Uterus (tissue), 2 donors: ENCODE data around the gene ACP3.

Experiments
- POLR2A ChIP-seq, 2 donors: fragments of 450-650 bp; IDR thresholded peaks; one replicate each; pipeline ENCODE4 v1.6.1; 2016; ENCODE audit warnings: antibody characterized with exemption in 2 of 2, mild to moderate bottlenecking in 1 of 2, moderate library complexity in 1 of 2
- TF ChIP-seq, protein P1 (sequence below), 4 experiments: fragments of 200-600 bp in 2 of 4; fragments of 450-650 bp in 2 of 4; sonication (generic) in 2 of 4; IDR thresholded peaks; one replicate each; pipeline ENCODE4 v1.5.1; 2016 to 2019; ENCODE audit warnings: antibody characterized with exemption in 4 of 4, mild to moderate bottlenecking in 2 of 4, moderate library complexity in 1 of 4

DNA sequence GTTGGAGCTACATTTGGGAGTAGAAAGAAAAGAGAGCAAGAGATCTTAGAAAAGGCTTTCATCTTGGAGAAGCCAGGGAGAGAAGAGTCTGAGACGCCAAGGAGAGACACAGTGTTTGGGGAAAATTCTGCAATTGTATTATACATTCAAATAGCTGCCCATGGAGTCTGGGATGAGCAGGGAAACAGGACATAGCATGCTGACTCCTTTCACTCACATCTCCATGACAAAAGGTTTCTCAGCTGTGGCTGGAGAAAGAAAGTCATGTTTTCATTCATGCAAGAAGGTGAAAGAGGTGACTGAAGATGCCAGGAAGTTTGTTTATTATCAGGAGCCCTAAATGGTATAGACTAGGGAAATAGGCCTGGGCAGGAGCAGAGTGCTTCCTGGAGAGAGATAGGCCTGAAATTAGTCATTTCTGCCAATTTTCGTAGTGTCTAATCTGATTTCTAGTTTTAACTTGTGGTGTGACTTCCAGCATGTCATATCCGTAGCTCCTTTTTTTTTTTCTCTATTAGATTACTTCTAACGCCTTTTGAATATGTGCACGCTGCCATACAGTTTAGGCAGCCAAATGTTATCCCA is 34.1 kb downstream of the ACP3 start:
- TF ChIP-seq POLR2A (IDR thresholded peaks at IDR 0.05) = no peak
- TF ChIP-seq, protein P1, sequence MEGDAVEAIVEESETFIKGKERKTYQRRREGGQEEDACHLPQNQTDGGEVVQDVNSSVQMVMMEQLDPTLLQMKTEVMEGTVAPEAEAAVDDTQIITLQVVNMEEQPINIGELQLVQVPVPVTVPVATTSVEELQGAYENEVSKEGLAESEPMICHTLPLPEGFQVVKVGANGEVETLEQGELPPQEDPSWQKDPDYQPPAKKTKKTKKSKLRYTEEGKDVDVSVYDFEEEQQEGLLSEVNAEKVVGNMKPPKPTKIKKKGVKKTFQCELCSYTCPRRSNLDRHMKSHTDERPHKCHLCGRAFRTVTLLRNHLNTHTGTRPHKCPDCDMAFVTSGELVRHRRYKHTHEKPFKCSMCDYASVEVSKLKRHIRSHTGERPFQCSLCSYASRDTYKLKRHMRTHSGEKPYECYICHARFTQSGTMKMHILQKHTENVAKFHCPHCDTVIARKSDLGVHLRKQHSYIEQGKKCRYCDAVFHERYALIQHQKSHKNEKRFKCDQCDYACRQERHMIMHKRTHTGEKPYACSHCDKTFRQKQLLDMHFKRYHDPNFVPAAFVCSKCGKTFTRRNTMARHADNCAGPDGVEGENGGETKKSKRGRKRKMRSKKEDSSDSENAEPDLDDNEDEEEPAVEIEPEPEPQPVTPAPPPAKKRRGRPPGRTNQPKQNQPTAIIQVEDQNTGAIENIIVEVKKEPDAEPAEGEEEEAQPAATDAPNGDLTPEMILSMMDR (IDR thresholded peaks at IDR 0.05) = no peak
